HepG2 (cell line): Measurements from ENCODE around the gene SRCIN1. TPM values are rescaled to one million over a fixed set of nuclear protein-coding genes. Genes with fewer than 3 reads are reported as not detected.

Source experiments
- ATAC-seq: fragments of 200-7000 bp; cut with Tn5 transposase; 3 replicates; pipeline ENCODE4 v1.9.1; 2020; ENCODE audit warnings: mild to moderate bottlenecking, moderate library complexity
- BruUV-seq: library from RNA; stranded (reverse); fragments of 400-500 nt; replicated peaks from 2 replicates; lab custom pipeline; 2021; lab: Mats Ljungman, UMichigan
- CTCF ChIA-PET: fragments of 300-600 bp; formaldehyde crosslinking; extraction: SDS; loops from one replicate; lab custom pipeline; 2021; ENCODE audit warnings: low total read pairs, inconsistent platforms, low intra/inter-chr PET ratio; lab: Yijun Ruan, JAX
- POLR2A ChIA-PET: fragments of 350-600 bp; sonication (Branson Sonifier 250); formaldehyde crosslinking; loops from one replicate; lab custom pipeline; 2020; ENCODE audit warnings: antibody characterized with exemption, inconsistent platforms; lab: Yijun Ruan, JAX
- DNase-seq: peaks from one replicate; pipeline ENCODE4 v3.0.0-alpha.2; 2015; ENCODE audit warnings: low spot score
- FAIRE-seq: peaks from 3 replicates; lab custom pipeline; 2011; peaks lifted over from hg19 to GRCh38; lab: Jason Lieb, UNC
- H2AFZ ChIP-seq: one replicate; pipeline ENCODE4 v1.6.1; 2011; ENCODE audit warnings: low read length, inconsistent platforms
- H3K27ac ChIP-seq: fragments of 300-600 bp; 3 replicates; pipeline ENCODE4 v1.8.0; 2011; ENCODE audit warnings: mixed run types, mild to moderate bottlenecking, mixed read lengths, low read length, inconsistent platforms; ENCODE audit not compliant: insufficient read depth; ENCODE audit errors: extremely low read length
- H3K27me3 ChIP-seq, 2 experiments: fragments of 200-600 bp in 1 of 2; 2 replicates in 1 of 2; 3 replicates in 1 of 2; pipeline versions ENCODE4 v1.6.0 to v1.8.0; 2011; ENCODE audit warnings: low read length in 2 of 2, mild to moderate bottlenecking in 2 of 2, moderate library complexity in 2 of 2, inconsistent platforms in 1 of 2; ENCODE audit not compliant: insufficient read depth in 2 of 2, control insufficient read depth in 1 of 2
- H3K36me3 ChIP-seq, 2 experiments: fragments of 200-600 bp in 1 of 2; replicated peaks in 1 of 2; 2 replicates in 1 of 2; 3 replicates in 1 of 2; pipeline versions ENCODE4 v1.5.1 to v1.8.0; 2011; ENCODE audit warnings: low read length in 2 of 2, inconsistent platforms in 1 of 2; ENCODE audit not compliant: insufficient read depth in 2 of 2, control insufficient read depth in 1 of 2
- H3K4me1 ChIP-seq: 2 replicates; pipeline ENCODE4 v1.5.1; 2012; ENCODE audit warnings: low read length, inconsistent platforms; ENCODE audit not compliant: insufficient read depth
- H3K4me2 ChIP-seq: 2 replicates; pipeline ENCODE4 v1.6.0; 2011; ENCODE audit warnings: low read depth, low read length, inconsistent platforms
- H3K4me3 ChIP-seq, 3 experiments: fragments of 200-600 bp in 1 of 3; sonication (generic), shearing (Covaris generic) in 1 of 3; replicated peaks in 1 of 3; 2 replicates each; pipeline ENCODE4 v1.5.1; 2011 to 2016; ENCODE audit warnings: low read length in 3 of 3, inconsistent platforms in 2 of 3, low read depth in 2 of 3, mild to moderate bottlenecking in 2 of 3, control low read depth in 1 of 3, mixed read lengths in 1 of 3; ENCODE audit not compliant: insufficient read depth in 1 of 3
- H3K79me2 ChIP-seq: one replicate; pipeline ENCODE4 v1.6.1; 2011; ENCODE audit warnings: low read length, inconsistent platforms; ENCODE audit not compliant: insufficient read depth
- H3K9ac ChIP-seq: 2 replicates; pipeline ENCODE4 v1.6.0; 2011; ENCODE audit warnings: mild to moderate bottlenecking, low read depth, low read length, inconsistent platforms; ENCODE audit not compliant: insufficient read depth
- H3K9me3 ChIP-seq: 2 replicates; pipeline ENCODE4 v1.5.1; 2012; ENCODE audit warnings: mild to moderate bottlenecking, low read length
- H4K20me1 ChIP-seq: 2 replicates; pipeline ENCODE4 v1.6.0; 2011; ENCODE audit warnings: inconsistent platforms, mild to moderate bottlenecking, low read length, moderate library complexity; ENCODE audit not compliant: insufficient read depth
- HNRNPK ChIP-seq: fragments of 200-400 bp; formaldehyde crosslinking; IDR thresholded peaks from 2 replicates; pipeline ENCODE4 v1.6.1; 2018; ENCODE audit warnings: low read length, low read depth, moderate library complexity, mild to moderate bottlenecking; ENCODE audit not compliant: poor library complexity, severe bottlenecking
- PRMT3 ChIP-seq: sonication (generic); formaldehyde crosslinking; IDR thresholded peaks from 2 replicates; pipeline ENCODE4 v1.8.1; 2022; ENCODE audit warnings: low read depth, mild to moderate bottlenecking, moderate library complexity, missing genetic modification reagents, borderline replicate concordance
- ZKSCAN1 ChIP-seq: fragments of 150-350 bp; IDR thresholded peaks from 2 replicates; pipeline ENCODE4 v1.6.1; 2014; ENCODE audit warnings: low read length
- ZNF124 ChIP-seq: sonication (generic); formaldehyde crosslinking; IDR thresholded peaks from 2 replicates; pipeline ENCODE4 v1.4.0; 2020; ENCODE audit warnings: missing genetic modification reagents
- ZNF460 ChIP-seq: sonication (generic); formaldehyde crosslinking; IDR thresholded peaks from 2 replicates; pipeline ENCODE4 v1.5.1; 2020; ENCODE audit warnings: missing genetic modification reagents, mild to moderate bottlenecking, borderline replicate concordance
- ZNF598 ChIP-seq: sonication (generic); formaldehyde crosslinking; IDR thresholded peaks from 2 replicates; pipeline ENCODE4 v1.5.1; 2020; ENCODE audit warnings: mild to moderate bottlenecking, missing genetic modification reagents, borderline replicate concordance
- ZNF660 ChIP-seq: sonication (generic); formaldehyde crosslinking; IDR thresholded peaks from 2 replicates; pipeline ENCODE4 v1.5.1; 2020; ENCODE audit warnings: mild to moderate bottlenecking, low read depth, missing genetic modification reagents, borderline replicate concordance
- ZNF7 ChIP-seq: IDR thresholded peaks from 2 replicates; pipeline ENCODE4 v1.6.1; 2016; ENCODE audit warnings: missing biosample characterization, missing genetic modification reagents
- ZSCAN9 ChIP-seq: IDR thresholded peaks from 2 replicates; pipeline ENCODE4 v1.6.1; 2016; ENCODE audit warnings: borderline replicate concordance
- whole genome bisulfite sequencing: methylation state at CpG from one replicate; pipeline ENCODE4 v1.1.6; 2017; ENCODE audit warnings: low lambda C conversion rate; 5-methylcytosine and 5-hydroxymethylcytosine counted together
- in situ Hi-C: cut with HindIII; loops from 2 replicates; pipeline ENCODE4 v1.10.0; 2017; ENCODE audit warnings: low pct_unique_long_range_greater_than_20kb; ENCODE audit not compliant: extremely low pct_ligation_motif_present
- intact Hi-C: fragments of 100-400 bp; cut with micrococcal nuclease; formaldehyde crosslinking; loops from one replicate; pipeline ENCODE4 v1.10.0; 2022; ENCODE audit not compliant: unreplicated experiment
- polyA plus RNA-seq, 8 experiments: library from polyadenylated mRNA; depleted of rRNA in 3 of 8; stranded (reverse) in 7 of 8; unstranded in 1 of 8; fragments of >200 nt; fragmentation: Illumina TruSeq in 4 of 8; extraction: Trizol in 4 of 8; gene quantifications; 2 replicates each; pipeline versions ENCODE4 v1.2.1 to v1.2.3, GENCODE V29; 2011 to 2016; ENCODE audit warnings: low read depth in 4 of 8, missing spikeins in 1 of 8, mixed read lengths in 1 of 8; ENCODE audit not compliant: insufficient read depth in 1 of 8
- total RNA-seq, 5 experiments: library from RNA; depleted of rRNA; stranded (reverse); fragments of >200 nt; fragmentation: Illumina TruSeq; extraction: Trizol; gene quantifications; 2 replicates each; pipeline ENCODE4 v1.2.3, GENCODE V29; 2016; ENCODE audit warnings: low read depth in 1 of 5
- TF ChIP-seq, protein P1 (sequence below): sonication (generic); formaldehyde crosslinking; conservative IDR thresholded peaks from 2 replicates; pipeline ENCODE4 v1.4.0; 2020; ENCODE audit warnings: missing genetic modification reagents
- TF ChIP-seq, protein P2 (sequence below): sonication (generic); formaldehyde crosslinking; IDR thresholded peaks from 2 replicates; pipeline ENCODE4 v1.8.0; 2022; ENCODE audit warnings: missing genetic modification reagents, mild to moderate bottlenecking, borderline replicate concordance
- TF ChIP-seq, protein P3 (sequence below): sonication (generic); formaldehyde crosslinking; IDR thresholded peaks from 2 replicates; pipeline ENCODE4 v1.8.0; 2022; ENCODE audit warnings: missing genetic modification reagents, mild to moderate bottlenecking, inconsistent platforms, borderline replicate concordance
- TF ChIP-seq, protein P4 (sequence below): IDR thresholded peaks from 2 replicates; pipeline ENCODE4 v1.6.1; 2016; ENCODE audit warnings: control low read depth
- TF ChIP-seq, protein P5 (sequence below): sonication (generic); formaldehyde crosslinking; IDR thresholded peaks from 2 replicates; pipeline ENCODE4 v1.5.1; 2020; ENCODE audit warnings: missing genetic modification reagents, mild to moderate bottlenecking, borderline replicate concordance
- TF ChIP-seq, protein P6 (sequence below): sonication (generic); formaldehyde crosslinking; IDR thresholded peaks from 2 replicates; pipeline ENCODE4 v1.4.0; 2020; ENCODE audit warnings: mild to moderate bottlenecking, missing genetic modification reagents

The SRCIN1 gene
- total and polyA plus RNA-seq, 2 of the 13 experiments (the other 11 are each of a cell fraction or from before 2014, with no cell fraction given): 1.2 to 9.6 TPM

DNA sequence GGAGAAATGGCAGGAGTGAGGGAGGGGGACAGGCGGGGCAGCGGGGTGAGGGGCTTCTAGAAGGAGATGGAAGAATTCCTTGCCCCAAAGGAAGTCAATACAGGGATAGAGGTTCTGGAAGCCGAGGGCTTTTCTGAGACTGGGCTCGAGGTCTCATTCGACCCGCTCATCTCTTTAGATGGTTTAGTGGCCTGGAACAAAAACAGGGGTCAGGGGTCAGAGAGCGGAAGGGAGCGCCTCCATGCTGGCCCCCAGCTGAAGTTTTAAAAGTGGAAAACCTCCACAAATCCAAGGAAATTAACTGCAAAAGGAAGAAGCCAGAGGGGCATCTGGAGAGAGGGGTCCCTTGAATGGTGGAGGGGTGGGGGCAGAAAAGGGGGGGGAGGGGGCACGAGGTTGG is 72.5 kb downstream of the SRCIN1 start (continued):
- TF ChIP-seq, protein P1, sequence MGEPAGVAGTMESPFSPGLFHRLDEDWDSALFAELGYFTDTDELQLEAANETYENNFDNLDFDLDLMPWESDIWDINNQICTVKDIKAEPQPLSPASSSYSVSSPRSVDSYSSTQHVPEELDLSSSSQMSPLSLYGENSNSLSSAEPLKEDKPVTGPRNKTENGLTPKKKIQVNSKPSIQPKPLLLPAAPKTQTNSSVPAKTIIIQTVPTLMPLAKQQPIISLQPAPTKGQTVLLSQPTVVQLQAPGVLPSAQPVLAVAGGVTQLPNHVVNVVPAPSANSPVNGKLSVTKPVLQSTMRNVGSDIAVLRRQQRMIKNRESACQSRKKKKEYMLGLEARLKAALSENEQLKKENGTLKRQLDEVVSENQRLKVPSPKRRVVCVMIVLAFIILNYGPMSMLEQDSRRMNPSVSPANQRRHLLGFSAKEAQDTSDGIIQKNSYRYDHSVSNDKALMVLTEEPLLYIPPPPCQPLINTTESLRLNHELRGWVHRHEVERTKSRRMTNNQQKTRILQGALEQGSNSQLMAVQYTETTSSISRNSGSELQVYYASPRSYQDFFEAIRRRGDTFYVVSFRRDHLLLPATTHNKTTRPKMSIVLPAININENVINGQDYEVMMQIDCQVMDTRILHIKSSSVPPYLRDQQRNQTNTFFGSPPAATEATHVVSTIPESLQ: no peak
- no peak for TF ChIP-seq ZNF7 (CRISPR knock-in tag)
- no peak for TF ChIP-seq ZSCAN9 (CRISPR knock-in tag)
- TF ChIP-seq ZNF460 (CRISPR knock-in tag): no peak
- TF ChIP-seq ZNF598: no peak
- no peak for TF ChIP-seq HNRNPK
- TF ChIP-seq ZKSCAN1: no peak
- TF ChIP-seq, all 625 proteins: peak for 0

DNA sequence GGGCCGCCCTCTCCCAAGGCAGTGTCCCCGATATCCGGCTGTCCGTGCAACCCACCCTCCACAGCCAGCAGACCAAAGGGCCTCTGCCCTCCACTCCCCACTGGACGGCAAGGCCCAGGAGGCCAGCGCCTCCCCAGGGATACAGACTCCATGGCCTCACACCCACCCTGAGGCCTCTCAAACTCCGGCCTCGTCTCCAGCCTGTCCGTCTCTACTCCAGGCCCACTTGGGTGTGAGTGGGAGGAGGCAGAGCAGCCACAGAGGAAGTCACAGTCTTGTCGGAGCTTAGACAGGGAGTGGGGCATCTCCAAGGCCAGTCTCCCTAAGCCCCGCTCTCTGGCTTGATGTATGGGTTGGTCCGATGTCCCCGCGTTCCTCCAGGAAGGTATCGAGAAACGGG is 73.3 kb downstream of the SRCIN1 start:
- ATAC-seq (peak; percentile 32), FAIRE-seq (no peak), DNase-seq (no peak)
- Histone ChIP-seq H3K4me2 (no peak overlapping the region), H3K9ac (no peak overlapping the region), H4K20me1 (no peaks in the 10 kb centered on the region; the same call in 1 of the 2 replicates), H3K36me3 (no peaks in the 10 kb centered on the region), H3K27ac (no peak overlapping the region), H3K4me3 (no peak overlapping the region), H3K27me3 (peaks cover 9 to 59% of the 10 kb centered on the region in 2 experiments), H3K9me3 (no peaks in the 10 kb centered on the region), H3K4me1 (no peaks in the 10 kb centered on the region), H3K79me2 (no peaks in the 10 kb centered on the region), H2AFZ (no peak overlapping the region)
- ChIA-PET POLR2A (no interaction called here), CTCF (no interaction called here)
- in situ Hi-C loops (no loop called here), intact Hi-C loops (no loop called here)
- no TSS peak for BruUV-seq
- 45% methylated on average over 16 of the region's 16 CpGs for WGBS
- TF ChIP-seq, protein P2, sequence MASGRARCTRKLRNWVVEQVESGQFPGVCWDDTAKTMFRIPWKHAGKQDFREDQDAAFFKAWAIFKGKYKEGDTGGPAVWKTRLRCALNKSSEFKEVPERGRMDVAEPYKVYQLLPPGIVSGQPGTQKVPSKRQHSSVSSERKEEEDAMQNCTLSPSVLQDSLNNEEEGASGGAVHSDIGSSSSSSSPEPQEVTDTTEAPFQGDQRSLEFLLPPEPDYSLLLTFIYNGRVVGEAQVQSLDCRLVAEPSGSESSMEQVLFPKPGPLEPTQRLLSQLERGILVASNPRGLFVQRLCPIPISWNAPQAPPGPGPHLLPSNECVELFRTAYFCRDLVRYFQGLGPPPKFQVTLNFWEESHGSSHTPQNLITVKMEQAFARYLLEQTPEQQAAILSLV (CRISPR knock-in tag): no peak
- TF ChIP-seq, protein P3, sequence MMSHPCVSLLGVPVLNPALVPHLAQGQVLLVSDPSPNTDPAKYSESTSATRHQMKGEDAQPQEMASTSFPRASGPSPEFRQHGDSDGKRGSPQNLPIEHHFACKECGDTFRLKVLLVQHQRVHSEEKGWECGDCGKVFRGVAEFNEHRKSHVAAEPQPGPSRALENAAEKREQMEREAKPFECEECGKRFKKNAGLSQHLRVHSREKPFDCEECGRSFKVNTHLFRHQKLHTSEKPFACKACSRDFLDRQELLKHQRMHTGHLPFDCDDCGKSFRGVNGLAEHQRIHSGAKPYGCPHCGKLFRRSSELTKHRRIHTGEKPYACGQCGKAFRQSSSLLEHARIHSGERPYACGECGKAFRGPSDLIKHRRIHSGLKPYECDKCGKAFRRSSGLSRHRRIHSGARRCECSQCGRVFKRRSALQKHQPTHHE (CRISPR knock-in tag): no peak
- TF ChIP-seq, protein P4, sequence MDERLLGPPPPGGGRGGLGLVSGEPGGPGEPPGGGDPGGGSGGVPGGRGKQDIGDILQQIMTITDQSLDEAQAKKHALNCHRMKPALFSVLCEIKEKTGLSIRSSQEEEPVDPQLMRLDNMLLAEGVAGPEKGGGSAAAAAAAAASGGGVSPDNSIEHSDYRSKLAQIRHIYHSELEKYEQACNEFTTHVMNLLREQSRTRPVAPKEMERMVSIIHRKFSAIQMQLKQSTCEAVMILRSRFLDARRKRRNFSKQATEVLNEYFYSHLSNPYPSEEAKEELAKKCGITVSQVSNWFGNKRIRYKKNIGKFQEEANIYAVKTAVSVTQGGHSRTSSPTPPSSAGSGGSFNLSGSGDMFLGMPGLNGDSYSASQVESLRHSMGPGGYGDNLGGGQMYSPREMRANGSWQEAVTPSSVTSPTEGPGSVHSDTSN (CRISPR knock-in tag): no peak
- TF ChIP-seq, protein P5, sequence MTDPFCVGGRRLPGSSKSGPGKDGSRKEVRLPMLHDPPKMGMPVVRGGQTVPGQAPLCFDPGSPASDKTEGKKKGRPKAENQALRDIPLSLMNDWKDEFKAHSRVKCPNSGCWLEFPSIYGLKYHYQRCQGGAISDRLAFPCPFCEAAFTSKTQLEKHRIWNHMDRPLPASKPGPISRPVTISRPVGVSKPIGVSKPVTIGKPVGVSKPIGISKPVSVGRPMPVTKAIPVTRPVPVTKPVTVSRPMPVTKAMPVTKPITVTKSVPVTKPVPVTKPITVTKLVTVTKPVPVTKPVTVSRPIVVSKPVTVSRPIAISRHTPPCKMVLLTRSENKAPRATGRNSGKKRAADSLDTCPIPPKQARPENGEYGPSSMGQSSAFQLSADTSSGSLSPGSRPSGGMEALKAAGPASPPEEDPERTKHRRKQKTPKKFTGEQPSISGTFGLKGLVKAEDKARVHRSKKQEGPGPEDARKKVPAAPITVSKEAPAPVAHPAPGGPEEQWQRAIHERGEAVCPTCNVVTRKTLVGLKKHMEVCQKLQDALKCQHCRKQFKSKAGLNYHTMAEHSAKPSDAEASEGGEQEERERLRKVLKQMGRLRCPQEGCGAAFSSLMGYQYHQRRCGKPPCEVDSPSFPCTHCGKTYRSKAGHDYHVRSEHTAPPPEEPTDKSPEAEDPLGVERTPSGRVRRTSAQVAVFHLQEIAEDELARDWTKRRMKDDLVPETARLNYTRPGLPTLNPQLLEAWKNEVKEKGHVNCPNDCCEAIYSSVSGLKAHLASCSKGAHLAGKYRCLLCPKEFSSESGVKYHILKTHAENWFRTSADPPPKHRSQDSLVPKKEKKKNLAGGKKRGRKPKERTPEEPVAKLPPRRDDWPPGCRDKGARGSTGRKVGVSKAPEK (CRISPR knock-in tag): no peak
- TF ChIP-seq PRMT3 (CRISPR knock-in tag): no peak
- TF ChIP-seq ZNF124 (CRISPR knock-in tag): no peak
- TF ChIP-seq, protein P6, sequence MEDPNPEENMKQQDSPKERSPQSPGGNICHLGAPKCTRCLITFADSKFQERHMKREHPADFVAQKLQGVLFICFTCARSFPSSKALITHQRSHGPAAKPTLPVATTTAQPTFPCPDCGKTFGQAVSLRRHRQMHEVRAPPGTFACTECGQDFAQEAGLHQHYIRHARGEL: no peak
- TF ChIP-seq ZNF660 (CRISPR knock-in tag): no peak
